Uterus (tissue), 4 donors: ENCODE measurements around the gene FITM1. TPM values are rescaled to one million over a fixed set of nuclear protein-coding genes. Genes with fewer than 3 reads are reported as not detected.
A peak's percentile ranks its signal among the peaks of the same experiment; 100 is the strongest.

Experiments used
- DNase-seq, 2 donors: peaks; one replicate each; pipeline ENCODE4 v3.0.0-alpha.2; 2019 to 2020
- H3K27ac ChIP-seq, 2 donors: fragments of 200-600 bp; sonication (generic); 1 replicate in 1 of 2; 2 replicates in 1 of 2; pipeline ENCODE4 v1.5.1; 2016 to 2018
- H3K27me3 ChIP-seq, 2 donors: fragments of 200-600 bp; sonication (generic); one replicate each; pipeline ENCODE4 v1.5.1; 2018 to 2019; ENCODE audit warnings: control low read depth in 1 of 2
- H3K36me3 ChIP-seq, 2 donors: fragments of 200-600 bp; sonication (generic); one replicate each; pipeline ENCODE4 v1.5.1; 2019; ENCODE audit warnings: control low read depth in 1 of 2
- H3K4me1 ChIP-seq, 2 donors: fragments of 200-600 bp; sonication (generic); one replicate each; pipeline ENCODE4 v1.5.1; 2018 to 2019; ENCODE audit warnings: control low read depth in 1 of 2
- H3K4me3 ChIP-seq, 2 donors: fragments of 200-600 bp; sonication (generic); 1 replicate in 1 of 2; 2 replicates in 1 of 2; pipeline ENCODE4 v1.5.1; 2018 to 2019; ENCODE audit warnings: mild to moderate bottlenecking in 1 of 2
- H3K9me3 ChIP-seq, 2 donors: fragments of 200-600 bp; sonication (generic); one replicate each; pipeline ENCODE4 v1.5.1; 2019; ENCODE audit warnings: control low read depth in 1 of 2
- CTCF ChIP-seq, 4 experiments: fragments of 200-600 bp in 2 of 4; fragments of 450-650 bp in 2 of 4; sonication (generic) in 2 of 4; IDR thresholded peaks; one replicate each; pipeline ENCODE4 v1.5.1; 2016 to 2019; ENCODE audit warnings: antibody characterized with exemption in 4 of 4, mild to moderate bottlenecking in 2 of 4, moderate library complexity in 1 of 4
- POLR2A ChIP-seq, 2 donors: fragments of 450-650 bp; IDR thresholded peaks; one replicate each; pipeline ENCODE4 v1.6.1; 2016; ENCODE audit warnings: antibody characterized with exemption in 2 of 2, mild to moderate bottlenecking in 1 of 2, moderate library complexity in 1 of 2
- intact Hi-C: fragments of 100-400 bp; cut with DNase I; formaldehyde crosslinking; loops from one replicate; pipeline ENCODE4 v1.15.1; 2023; ENCODE audit warnings: low total_unique reads
- total RNA-seq, 4 donors: library from RNA; depleted of rRNA in 3 of 4; stranded (reverse); fragments of >200 nt in 3 of 4; gene quantifications; one replicate each; pipeline versions ENCODE4 v1.1.0 to v1.2.4, GENCODE V29; 2014 to 2023
- donor health status: DM: yes; HTN: yes; CAD: no.

Gene FITM1
- total RNA-seq, 4 donors from 2014 or later: 0.48 to 2.4 (median 1.3) TPM; not detected in 1

DNA sequence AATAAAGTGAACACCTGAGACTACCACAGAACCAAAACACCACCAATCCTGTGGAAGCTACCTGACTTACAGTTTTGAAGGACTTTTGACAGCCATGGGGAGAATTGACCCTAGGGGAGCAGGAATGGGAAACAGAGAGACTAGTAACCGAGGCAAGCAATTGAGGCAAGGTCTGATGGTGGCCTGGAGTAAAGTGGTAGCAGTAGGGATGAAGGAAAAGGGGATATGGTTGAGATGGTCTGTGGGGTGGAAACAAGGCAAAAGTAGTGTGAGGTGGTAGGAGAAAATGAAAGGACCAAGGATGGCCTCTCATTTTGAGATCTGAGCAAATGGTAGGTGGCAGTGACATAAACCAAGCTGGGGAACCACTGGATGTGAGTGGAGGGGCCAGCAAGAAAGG, 26.4 kb downstream of the FITM1 start:
- Histone ChIP-seq H3K4me1 (peaks cover 0 to 3% of the 10 kb centered on the region in 2 donors), H3K9me3 (no peaks in the 10 kb centered on the region), H3K27me3 (no peaks in the 10 kb centered on the region), H3K36me3 (no peaks in the 10 kb centered on the region), H3K27ac (no peak overlapping the region), H3K4me3 (no peak overlapping the region)
- TF ChIP-seq CTCF (IDR thresholded peaks at IDR 0.05): no peak
- no peak for TF ChIP-seq POLR2A (IDR thresholded peaks at IDR 0.05)
- DNase-seq: no peak
- intact Hi-C loops: no loop called here

DNA sequence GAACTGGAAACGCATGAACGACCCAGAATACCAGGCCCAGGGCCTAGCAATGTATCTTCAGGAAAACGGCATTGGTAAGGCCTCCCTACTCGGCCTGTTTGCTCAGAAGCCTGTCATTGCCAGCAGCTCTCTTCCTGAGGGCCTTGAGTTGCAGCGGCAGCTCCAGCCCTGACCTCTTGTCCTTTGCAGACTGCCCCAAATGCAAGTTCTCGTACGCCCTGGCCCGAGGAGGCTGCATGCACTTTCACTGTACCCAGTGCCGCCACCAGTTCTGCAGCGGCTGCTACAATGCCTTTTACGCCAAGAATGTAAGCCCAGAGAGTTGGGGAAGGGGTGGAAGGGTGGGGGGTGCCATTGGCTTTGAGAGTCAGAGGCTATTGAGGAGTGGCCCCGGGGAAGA, 26.9 kb downstream of the FITM1 start:
- TF ChIP-seq POLR2A (IDR thresholded peaks at IDR 0.05) (no peak), CTCF (IDR thresholded peaks at IDR 0.05) (no peak)
- Histone ChIP-seq H3K4me3 (no peak overlapping the region), H3K9me3 (no peaks in the 10 kb centered on the region), H3K27ac (no peak overlapping the region), H3K27me3 (no peaks in the 10 kb centered on the region), H3K36me3 (no peaks in the 10 kb centered on the region), H3K4me1 (peaks cover 0 to 7% of the 10 kb centered on the region in 2 donors)
- intact Hi-C loops: no loop called here
- peak in 1 of 2 donors; percentile 11 for DNase-seq

DNA sequence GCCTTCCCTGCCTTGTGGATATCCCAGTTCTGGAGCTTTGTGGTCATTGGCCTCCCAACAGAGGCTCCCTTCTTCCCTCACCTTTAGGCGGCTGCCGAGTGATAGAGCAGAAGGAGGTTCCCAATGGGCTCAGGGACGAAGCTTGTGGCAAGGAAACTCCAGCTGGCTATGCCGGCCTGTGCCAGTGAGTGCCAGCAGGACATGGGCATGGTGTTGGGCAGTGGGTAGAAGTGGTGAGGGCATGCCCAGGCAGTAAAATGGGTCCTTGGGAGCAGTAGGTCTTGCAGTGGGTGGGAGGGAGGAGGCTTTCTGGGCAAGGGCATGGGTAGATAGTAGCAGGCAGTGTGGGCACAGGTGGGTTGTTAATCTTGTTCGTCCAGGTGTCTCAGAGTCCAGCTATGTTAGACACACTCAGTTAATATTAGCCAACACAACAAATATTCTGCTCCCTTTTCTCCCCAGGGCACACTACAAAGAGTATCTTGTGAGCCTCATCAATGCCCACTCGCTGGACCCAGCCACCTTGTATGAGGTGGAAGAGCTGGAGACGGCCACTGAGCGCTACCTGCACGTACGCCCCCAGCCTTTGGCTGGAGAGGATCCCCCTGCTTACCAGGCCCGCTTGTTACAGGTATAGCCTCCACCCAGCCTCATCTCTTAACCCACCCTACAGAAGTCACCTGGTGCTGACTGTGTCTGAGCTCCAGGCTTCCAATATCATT, 29.5 kb downstream of the FITM1 start:
- H3K4me1 ChIP-seq: peaks cover 7% of the 10 kb centered on the region in 2 donors
- no peak overlapping the region for H3K4me3 ChIP-seq
- no peaks in the 10 kb centered on the region for H3K9me3 ChIP-seq
- intact Hi-C loops: no loop called here
- no peak for DNase-seq
- TF ChIP-seq CTCF (IDR thresholded peaks at IDR 0.05) (no peak), POLR2A (IDR thresholded peaks at IDR 0.05) (no peak)
- H3K27ac ChIP-seq: peak overlapping the region; percentile 88 to 98
- H3K27me3 ChIP-seq: no peaks in the 10 kb centered on the region
- H3K36me3 ChIP-seq: no peaks in the 10 kb centered on the region

DNA sequence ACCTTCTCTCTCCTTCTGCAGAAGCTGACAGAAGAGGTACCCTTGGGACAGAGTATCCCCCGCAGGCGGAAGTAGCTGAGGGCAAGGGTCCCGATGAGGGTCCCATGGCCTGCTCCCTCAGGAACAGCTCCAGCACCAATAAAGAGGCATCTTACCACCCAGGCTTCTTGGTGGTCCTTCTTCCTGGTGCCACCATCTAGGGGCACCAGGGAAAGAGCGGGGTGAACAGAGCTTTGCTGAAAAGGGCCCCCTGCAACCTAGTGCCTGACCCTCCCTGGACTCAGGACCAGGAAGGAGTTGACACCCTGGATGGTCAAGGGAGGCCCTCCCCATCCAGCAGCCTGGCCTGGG, 30.0 kb downstream of the FITM1 start:
- DNase-seq: no peak
- H3K4me3 ChIP-seq: no peak overlapping the region
- peak overlapping the region; percentile 88 to 98 for H3K27ac ChIP-seq
- H3K9me3 ChIP-seq: no peaks in the 10 kb centered on the region
- no peaks in the 10 kb centered on the region for H3K27me3 ChIP-seq
- TF ChIP-seq POLR2A (IDR thresholded peaks at IDR 0.05) (no peak), CTCF (IDR thresholded peaks at IDR 0.05) (no peak)
- peaks cover 7% of the 10 kb centered on the region in 2 donors for H3K4me1 ChIP-seq
- H3K36me3 ChIP-seq: no peaks in the 10 kb centered on the region
- intact Hi-C loops: no loop called here

DNA sequence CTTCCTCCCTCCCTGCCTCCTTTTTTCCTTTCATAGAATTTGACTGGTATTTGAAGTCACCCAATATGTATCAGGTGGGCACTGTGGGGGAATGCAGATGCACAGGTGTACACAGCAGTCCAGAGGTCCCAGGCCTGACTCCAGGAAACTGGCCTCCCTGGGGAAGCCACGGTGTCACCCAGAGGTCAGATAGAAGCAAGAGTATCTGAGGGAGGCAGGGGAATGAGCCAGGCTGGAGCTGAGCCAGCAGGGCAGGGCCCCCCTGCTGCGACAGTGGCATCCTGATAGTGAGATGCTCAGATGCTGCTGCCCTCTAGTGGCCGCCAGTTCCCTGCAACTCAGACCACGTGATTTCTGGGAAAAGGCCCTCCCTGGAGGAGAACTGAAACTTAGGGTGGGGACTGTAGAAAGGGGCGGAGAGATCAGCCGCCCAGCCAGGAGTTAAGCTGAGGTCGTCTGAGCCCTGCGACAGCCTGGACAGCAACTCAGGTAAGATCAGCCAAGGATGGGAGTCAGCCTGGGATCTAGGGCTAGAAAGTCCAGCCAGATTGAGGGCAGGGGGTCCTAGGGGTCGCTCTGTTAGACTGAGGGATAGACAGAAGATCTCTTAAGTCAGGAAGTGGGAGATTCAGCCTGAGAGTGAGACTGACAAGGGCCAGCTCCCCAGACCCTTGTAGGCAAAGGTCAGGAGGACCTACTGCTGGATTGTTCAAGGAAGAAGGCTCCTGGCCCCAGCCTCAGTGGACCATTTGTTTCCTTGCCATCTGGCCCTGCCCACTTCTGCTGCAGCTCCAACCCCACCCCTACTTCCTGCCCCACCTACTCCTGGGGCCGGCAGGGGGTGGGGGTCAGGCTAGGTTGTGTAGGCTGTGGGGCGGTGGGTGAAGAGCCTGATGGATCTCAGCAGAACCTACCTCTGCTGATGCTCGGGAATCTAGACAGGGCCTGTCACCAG, 30.7 kb downstream of the FITM1 start, which contains the start of gene IRF9:
TSS of gene IRF9 (plus strand) at position 416 of the 955 bp plus-strand sequence. CDS start 880 bp downstream, outside the sequence.
- TF ChIP-seq POLR2A (IDR thresholded peaks at IDR 0.05): peak; percentile 51 to 57
- TF ChIP-seq CTCF (IDR thresholded peaks at IDR 0.05): peak; percentile 93 to 98 (median 94)
- Histone ChIP-seq H3K27me3 (no peaks in the 10 kb centered on the region), H3K4me3 (peak within 1 kb of the TSS; percentile 62 to 66), H3K36me3 (no peaks in the 10 kb centered on the region), H3K4me1 (peaks cover 7% of the 10 kb centered on the region in 2 donors), H3K27ac (peak within 1 kb of the TSS; percentile 88 to 98), H3K9me3 (no peaks in the 10 kb centered on the region)
- intact Hi-C loops: no loop called here
- DNase-seq: peak; percentile 96 to 98
